ENCODE measurements around the gene S100A5.

- no peak for TF ChIP-seq EZH2 (IDR thresholded peaks at IDR 0.05; ENCODE audit: insufficient read depth, poor library complexity, severe bottlenecking)
- no peak for TF ChIP-seq EZH2phosphoT487 (IDR thresholded peaks at IDR 0.05; ENCODE audit: insufficient read depth, low read depth)
Observed at GRCh38 chr1:153509729-153510354, 30.9 kb downstream of the S100A5 start.

Data from GM23248 (cell line).